GM12874 (cell line): Measurements from ENCODE around the gene ZNF462.

Experiments used
- CTCF ChIP-seq: IDR thresholded peaks from 2 replicates; pipeline ENCODE4 v1.5.1; 2011; ENCODE audit warnings: low read depth, mild to moderate bottlenecking, control low read depth, low read length, moderate library complexity; ENCODE audit not compliant: insufficient read depth

Gene ZNF462

GRCh38 chr9:106867286-106867685 lies 4.3 kb downstream of the ZNF462 start:
- TF ChIP-seq CTCF: no peak

GRCh38 chr9:106868087-106868486 lies 5.1 kb downstream of the ZNF462 start:
- no peak for TF ChIP-seq CTCF

GRCh38 chr9:106868565-106868964 lies 5.6 kb downstream of the ZNF462 start:
- no peak for TF ChIP-seq CTCF

- TF ChIP-seq CTCF: no peak
Measured at GRCh38 chr9:106869028-106869427, 6.1 kb downstream of the ZNF462 start.

- TF ChIP-seq CTCF: no peak
Measured at GRCh38 chr9:106869458-106869857, 6.5 kb downstream of the ZNF462 start.

- no peak for TF ChIP-seq CTCF
Measured at GRCh38 chr9:106872641-106873040, 9.7 kb downstream of the ZNF462 start.

GRCh38 chr9:106874031-106874430 lies 11.1 kb downstream of the ZNF462 start:
- no peak for TF ChIP-seq CTCF

- TF ChIP-seq CTCF: no peak
Measured at GRCh38 chr9:106874652-106875051, 11.7 kb downstream of the ZNF462 start.
